Astrocyte of the cerebellum (primary cell): Measurements from ENCODE around the gene DCAKD.

ENCODE experiments used
- DNase-seq: peaks from one replicate; pipeline ENCODE4 v3.0.0-alpha.2; 2011; ENCODE audit warnings: low read depth
- H3K4me3 ChIP-seq: 2 replicates; pipeline ENCODE4 v1.5.1; 2011; ENCODE audit warnings: mild to moderate bottlenecking, low read depth, low read length, moderate library complexity
- CTCF ChIP-seq: IDR thresholded peaks from 2 replicates; pipeline ENCODE4 v1.5.1; 2012; ENCODE audit warnings: low read length, low read depth, moderate library complexity, mild to moderate bottlenecking; ENCODE audit errors: missing control alignments
- in situ Hi-C: cut with HindIII; loops from 2 replicates; pipeline ENCODE4 v1.10.0; 2017; ENCODE audit warnings: low sequenced_read_pairs

Gene DCAKD

GRCh38 chr17:45006927-45007461 is 44.4 kb downstream of the DCAKD start:
- DNase-seq, result no peak
- no peak overlapping the region for H3K4me3 ChIP-seq
- no peak for TF ChIP-seq CTCF
- in situ Hi-C loops, result no loop called here

DNA sequence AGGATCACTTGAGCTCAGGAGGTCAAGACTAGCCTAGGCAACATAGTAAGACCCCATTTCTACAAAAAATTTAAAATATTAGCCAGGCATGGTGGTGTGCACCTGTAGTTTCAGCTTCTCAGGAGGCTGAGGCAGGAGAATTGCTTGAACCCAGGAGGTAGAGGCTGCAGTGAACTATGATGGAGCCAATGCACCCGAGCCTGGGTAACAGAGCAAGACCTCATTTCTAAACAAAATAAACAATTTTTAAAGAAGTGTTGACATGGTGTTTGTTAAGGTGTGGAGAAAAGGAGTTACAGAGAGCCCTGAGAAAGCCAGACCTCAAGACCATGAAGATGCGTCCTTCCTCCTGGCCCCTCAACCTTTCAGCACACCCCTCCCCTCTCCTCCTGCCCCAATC is 45.7 kb downstream of the DCAKD start:
- in situ Hi-C loops, result no loop called here
- no peak for TF ChIP-seq CTCF
- DNase-seq, result no peak

GRCh38 chr17:45004388-45004787 is 47.0 kb downstream of the DCAKD start:
- in situ Hi-C loops, result no loop called here
- DNase-seq, result no peak
- TF ChIP-seq CTCF, result no peak
- no peak overlapping the region for H3K4me3 ChIP-seq

More for the DNA sequence above, 45.7 kb downstream of the DCAKD start:
- H3K4me3 ChIP-seq, result no peak overlapping the region

GRCh38 chr17:45003877-45004276 is 47.6 kb downstream of the DCAKD start:
- no peak for TF ChIP-seq CTCF
- in situ Hi-C loops, result no loop called here
- no peak for DNase-seq
- no peak overlapping the region for H3K4me3 ChIP-seq

GRCh38 chr17:45001310-45001709 is 50.1 kb downstream of the DCAKD start:
- no peak for TF ChIP-seq CTCF
- no peak overlapping the region for H3K4me3 ChIP-seq
- in situ Hi-C loops, result no loop called here
- no peak for DNase-seq

DNA sequence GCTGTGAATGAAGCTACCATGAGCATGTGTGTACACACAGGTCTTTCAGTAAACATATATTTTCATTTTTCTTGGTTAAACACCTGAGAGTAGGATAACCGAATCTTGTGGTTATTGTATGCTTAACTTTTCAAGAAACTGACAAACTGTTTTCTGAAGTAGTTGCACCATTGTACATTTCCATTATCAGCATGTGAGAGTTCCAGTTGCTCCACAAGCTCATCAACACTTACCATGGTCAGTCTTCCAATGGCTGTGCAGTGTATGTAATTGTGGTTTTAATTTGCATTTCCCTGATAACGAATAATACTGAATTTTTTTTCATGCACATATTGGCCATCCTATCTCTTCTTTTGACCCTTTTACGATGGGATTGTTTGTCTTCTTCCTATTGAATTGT is 52.0 kb downstream of the DCAKD start:
- in situ Hi-C loops, result no loop called here
- DNase-seq, result no peak
- H3K4me3 ChIP-seq, result no peak overlapping the region
- no peak for TF ChIP-seq CTCF

DNA sequence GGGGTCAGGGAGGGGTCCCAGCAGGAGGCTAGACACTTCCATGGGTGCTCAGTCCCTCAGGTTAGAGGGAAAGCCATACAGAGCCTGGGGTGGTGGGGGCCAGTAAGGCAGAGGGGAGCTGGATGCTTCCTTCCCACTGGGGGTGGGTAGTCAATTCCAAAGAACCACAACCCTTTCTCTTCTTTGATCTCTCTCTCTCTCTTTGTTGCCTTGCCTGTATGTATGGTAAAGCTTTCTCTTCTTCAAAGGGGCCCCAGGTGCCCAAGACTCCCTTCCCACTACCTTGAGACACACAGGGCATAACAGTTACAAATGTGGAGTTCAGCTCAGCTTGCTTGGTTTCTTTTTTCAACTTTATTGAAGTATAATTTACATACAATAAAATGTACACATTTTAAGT is 52.8 kb downstream of the DCAKD start:
- in situ Hi-C loops, result no loop called here
- no peak overlapping the region for H3K4me3 ChIP-seq
- DNase-seq, result no peak
- TF ChIP-seq CTCF, result no peak
